Liver (tissue), 3 donors: ENCODE measurements around the gene CLN5.

ENCODE experiments used
- FOXA2 ChIP-seq: IDR thresholded peaks from 2 replicates; pipeline ENCODE4 v1.6.1; 2016; ENCODE audit warnings: antibody characterized with exemption
- JUND ChIP-seq, 2 donors: IDR thresholded peaks; 2 replicates each; pipeline ENCODE4 v1.6.1; 2016; ENCODE audit warnings: antibody characterized with exemption in 2 of 2
- RAD21 ChIP-seq, 2 donors: IDR thresholded peaks; 2 replicates each; pipeline ENCODE4 v1.6.1; 2016; ENCODE audit warnings: antibody characterized with exemption in 2 of 2, mild to moderate bottlenecking in 2 of 2
- REST ChIP-seq: IDR thresholded peaks from 2 replicates; pipeline ENCODE4 v1.6.1; 2016; ENCODE audit warnings: antibody characterized with exemption, mild to moderate bottlenecking
- RXRA ChIP-seq, 2 donors: IDR thresholded peaks; 2 replicates each; pipeline ENCODE4 v1.6.1; 2017 to 2018; ENCODE audit warnings: antibody characterized with exemption in 2 of 2, mild to moderate bottlenecking in 1 of 2
- SP1 ChIP-seq: IDR thresholded peaks from 2 replicates; pipeline ENCODE4 v1.6.1; 2018; ENCODE audit warnings: antibody characterized with exemption, mild to moderate bottlenecking
- TAF1 ChIP-seq: conservative IDR thresholded peaks from 2 replicates; pipeline ENCODE4 v1.6.1; 2016; ENCODE audit warnings: antibody characterized with exemption, mild to moderate bottlenecking
- TF ChIP-seq, protein P1 (sequence below): fragments of 150-350 bp; IDR thresholded peaks from 2 replicates; pipeline ENCODE4 v1.5.1; 2017; ENCODE audit warnings: improper control_type of control experiment, low read depth, low read length; ENCODE audit not compliant: missing input control
- TF ChIP-seq, protein P2 (sequence below): IDR thresholded peaks from 2 replicates; pipeline ENCODE4 v1.6.1; 2016; ENCODE audit warnings: antibody characterized with exemption
- donor health status: healthy.
- donor health status: healthy.

GRCh38 chr13:76994281-76994680 lies 2.4 kb downstream of the CLN5 start:
- TF ChIP-seq FOXA2 = no peak
- TF ChIP-seq JUND (IDR thresholded peaks at IDR 0.05) = no peak
- TF ChIP-seq, protein P1, sequence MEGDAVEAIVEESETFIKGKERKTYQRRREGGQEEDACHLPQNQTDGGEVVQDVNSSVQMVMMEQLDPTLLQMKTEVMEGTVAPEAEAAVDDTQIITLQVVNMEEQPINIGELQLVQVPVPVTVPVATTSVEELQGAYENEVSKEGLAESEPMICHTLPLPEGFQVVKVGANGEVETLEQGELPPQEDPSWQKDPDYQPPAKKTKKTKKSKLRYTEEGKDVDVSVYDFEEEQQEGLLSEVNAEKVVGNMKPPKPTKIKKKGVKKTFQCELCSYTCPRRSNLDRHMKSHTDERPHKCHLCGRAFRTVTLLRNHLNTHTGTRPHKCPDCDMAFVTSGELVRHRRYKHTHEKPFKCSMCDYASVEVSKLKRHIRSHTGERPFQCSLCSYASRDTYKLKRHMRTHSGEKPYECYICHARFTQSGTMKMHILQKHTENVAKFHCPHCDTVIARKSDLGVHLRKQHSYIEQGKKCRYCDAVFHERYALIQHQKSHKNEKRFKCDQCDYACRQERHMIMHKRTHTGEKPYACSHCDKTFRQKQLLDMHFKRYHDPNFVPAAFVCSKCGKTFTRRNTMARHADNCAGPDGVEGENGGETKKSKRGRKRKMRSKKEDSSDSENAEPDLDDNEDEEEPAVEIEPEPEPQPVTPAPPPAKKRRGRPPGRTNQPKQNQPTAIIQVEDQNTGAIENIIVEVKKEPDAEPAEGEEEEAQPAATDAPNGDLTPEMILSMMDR = no peak
- TF ChIP-seq REST = no peak
- no peak for TF ChIP-seq TAF1
- TF ChIP-seq RXRA (IDR thresholded peaks at IDR 0.05) = no peak
- TF ChIP-seq RAD21 (IDR thresholded peaks at IDR 0.05) = no peak
- TF ChIP-seq SP1 = no peak
- TF ChIP-seq, protein P2, sequence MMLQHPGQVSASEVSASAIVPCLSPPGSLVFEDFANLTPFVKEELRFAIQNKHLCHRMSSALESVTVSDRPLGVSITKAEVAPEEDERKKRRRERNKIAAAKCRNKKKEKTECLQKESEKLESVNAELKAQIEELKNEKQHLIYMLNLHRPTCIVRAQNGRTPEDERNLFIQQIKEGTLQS = no peak
